ENCODE data around the gene TMEM221.

- TF ChIP-seq REST (IDR thresholded peaks at IDR 0.05; ENCODE audit: insufficient read depth in 1 of 2, low read depth in 2 of 2, low read length in 1 of 2) (no peak), CTCF (IDR thresholded peaks at IDR 0.05) (no peak), SIN3A (IDR thresholded peaks at IDR 0.05; ENCODE audit: borderline replicate concordance, insufficient read depth, low read depth, low read length) (no peak), POLR2AphosphoS5 (IDR thresholded peaks at IDR 0.05; ENCODE audit: low read depth, low read length) (no peak), TCF7L2 (IDR thresholded peaks at IDR 0.05; ENCODE audit: low read depth, low read length) (no peak)
These were observed 7.0 kb upstream of the TMEM221 start for GRCh38 chr19:17455308-17456123.
